Measurements from ENCODE around the gene TMEM17. TPM values are rescaled to one million over a fixed set of nuclear protein-coding genes. Genes with fewer than 3 reads are reported as not detected.

Gene TMEM17
- total and polyA plus RNA-seq, 9 of the 15 experiments (the other 6 are each of a cell fraction or from before 2014, with no cell fraction given) = 0.58 to 2.2 (median 1.2) TPM

- TF ChIP-seq ZBTB11 (CRISPR knock-in tag; IDR thresholded peaks at IDR 0.05) = no peak
- TF ChIP-seq C11orf30 (IDR thresholded peaks at IDR 0.05; ENCODE audit: low read depth) = peak; percentile 21; the same call in 1 of the 2 replicates
- no peak for TF ChIP-seq AFF4 (CRISPR knock-in tag; IDR thresholded peaks at IDR 0.05)
- no peak for TF ChIP-seq ZNF76 (CRISPR knock-in tag; IDR thresholded peaks at IDR 0.05; ENCODE audit: borderline replicate concordance)
- no peak for TF ChIP-seq SNAPC5 (CRISPR knock-in tag; IDR thresholded peaks at IDR 0.05)
- no peak for TF ChIP-seq DPF2 (IDR thresholded peaks at IDR 0.05)
- TF ChIP-seq TCF7L2 (IDR thresholded peaks at IDR 0.05; ENCODE audit: low read depth, low read length) = no peak
- no peak for TF ChIP-seq SIRT6 (IDR thresholded peaks at IDR 0.05; ENCODE audit: low read depth, low read length)
- TF ChIP-seq HDAC6 (IDR thresholded peaks at IDR 0.05; ENCODE audit: low read depth, low read length) = no peak
- no peak for TF ChIP-seq ZKSCAN8 (CRISPR knock-in tag; IDR thresholded peaks at IDR 0.05)
- TF ChIP-seq TRIM24 (IDR thresholded peaks at IDR 0.05) = peak in 1 of 2 experiments; percentile 10; a peak in 1 of 4 replicates
- TF ChIP-seq CXXC5 (CRISPR knock-in tag; IDR thresholded peaks at IDR 0.05) = peak; percentile 49
- TF ChIP-seq GTF2B (IDR thresholded peaks at IDR 0.05; ENCODE audit: extremely low read depth, insufficient read length) = no peak
- no peak for TF ChIP-seq BCL6 (CRISPR knock-in tag; IDR thresholded peaks at IDR 0.05)
- TF ChIP-seq SAP30 (IDR thresholded peaks at IDR 0.05; ENCODE audit: borderline replicate concordance, insufficient read depth, low read depth, low read length, poor library complexity, severe bottlenecking) = no peak
- no peak for TF ChIP-seq MEIS2 (IDR thresholded peaks at IDR 0.05; ENCODE audit: partially characterized antibody)
- peak; percentile 83 for TF ChIP-seq HMGN3 (IDR thresholded peaks at IDR 0.05; ENCODE audit: borderline replicate concordance, extremely low read depth, insufficient read length, low read depth, low read length)
- no peak for TF ChIP-seq ZNF830 (CRISPR knock-in tag; IDR thresholded peaks at IDR 0.05)
Observed at GRCh38 chr2:62456721-62457539, 49.1 kb downstream of the TMEM17 start (continued).
